ENCODE data around the gene ERVV-1.
"Not testable (repeated sequence)": the region's sequence is repeated elsewhere in the genome, so short reads cannot be mapped to it uniquely, and the experiment has no call there.

DNA sequence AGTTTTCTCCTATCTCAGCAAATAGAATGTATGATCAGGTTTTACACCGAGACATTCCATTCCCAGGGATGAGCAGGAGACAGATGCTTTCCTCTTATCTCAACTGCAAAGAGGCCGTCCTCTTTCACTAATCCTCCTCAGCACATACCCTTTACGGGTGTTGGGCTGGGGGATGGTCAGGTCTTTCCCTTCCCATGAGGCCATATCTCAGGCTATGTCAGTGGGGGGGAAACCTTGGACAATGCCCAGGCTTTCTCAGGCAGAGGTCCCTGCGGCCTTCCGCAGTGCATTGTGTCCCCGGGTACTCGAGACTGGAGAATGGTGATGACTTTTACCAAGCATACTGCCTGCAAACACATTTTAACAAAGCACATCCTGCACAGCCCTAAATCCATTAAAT lies 14.6 kb downstream of the ERVV-1 start:
- not testable (repeated sequence) for TF ChIP-seq POLR2A (IDR thresholded peaks at IDR 0.05; ENCODE audit: low read length); GATA1 (IDR thresholded peaks at IDR 0.05; ENCODE audit: low read depth, low read length)
